KMS-11 (cell line): ENCODE data around the gene ZNRF3.

Source experiments
- H2AFZ ChIP-seq: fragments of 200-600 bp; sonication (generic); 2 replicates; pipeline ENCODE4 v1.6.1; 2016; ENCODE audit warnings: antibody characterized with exemption, mixed run types, low read depth
- H3K27ac ChIP-seq: fragments of 200-600 bp; sonication (generic); 2 replicates; pipeline ENCODE4 v1.6.1; 2016; ENCODE audit warnings: mild to moderate bottlenecking, mixed run types
- H3K27me3 ChIP-seq: fragments of 200-600 bp; sonication (generic); 2 replicates; pipeline ENCODE4 v1.6.1; 2017; ENCODE audit warnings: mild to moderate bottlenecking, low read depth, mixed run types, moderate library complexity; ENCODE audit not compliant: insufficient read depth
- H3K36me3 ChIP-seq: fragments of 200-600 bp; sonication (generic); 2 replicates; pipeline ENCODE4 v1.6.1; 2017; ENCODE audit warnings: mild to moderate bottlenecking, mixed run types; ENCODE audit not compliant: insufficient read depth
- H3K4me1 ChIP-seq: fragments of 200-600 bp; sonication (generic); 2 replicates; pipeline ENCODE4 v1.6.1; 2016; ENCODE audit warnings: mild to moderate bottlenecking, low read depth, mixed run types; ENCODE audit not compliant: poor library complexity, severe bottlenecking
- H3K4me2 ChIP-seq: fragments of 200-600 bp; sonication (generic); 2 replicates; pipeline ENCODE4 v1.7.0; 2016; ENCODE audit warnings: mild to moderate bottlenecking, mixed run types
- H3K4me3 ChIP-seq: fragments of 200-600 bp; sonication (generic); IDR thresholded peaks from 2 replicates; pipeline ENCODE4 v1.6.1; 2017; ENCODE audit warnings: low read depth, low read length, mixed read lengths; ENCODE audit not compliant: insufficient read depth
- H3K79me2 ChIP-seq: fragments of 200-600 bp; sonication (generic); 2 replicates; pipeline ENCODE4 v1.6.1; 2016; ENCODE audit warnings: low read depth, mixed run types; ENCODE audit not compliant: insufficient read depth
- H3K9ac ChIP-seq: fragments of 200-600 bp; sonication (generic); 2 replicates; pipeline ENCODE4 v1.6.1; 2016; ENCODE audit warnings: mild to moderate bottlenecking, mixed run types
- H4K20me1 ChIP-seq: fragments of 200-600 bp; sonication (generic); 2 replicates; pipeline ENCODE4 v1.6.1; 2016; ENCODE audit warnings: mild to moderate bottlenecking, mixed run types; ENCODE audit not compliant: insufficient read depth
- CTCF ChIP-seq: fragments of 200-600 bp; sonication (generic); conservative IDR thresholded peaks from 2 replicates; pipeline ENCODE4 v1.6.1; 2017; ENCODE audit warnings: low read depth, mild to moderate bottlenecking, antibody characterized with exemption, low read length, moderate library complexity, mixed read lengths

Gene ZNRF3

GRCh38 chr22:28953403-28953802 lies 70.0 kb downstream of the ZNRF3 start:
- TF ChIP-seq CTCF: no peak
- no peaks in the 10 kb centered on the region for H3K27me3 ChIP-seq

GRCh38 chr22:28953976-28954880 lies 70.9 kb downstream of the ZNRF3 start:
- H3K4me2 ChIP-seq: no peak overlapping the region
- no peak for TF ChIP-seq CTCF
- H3K27me3 ChIP-seq: no peaks in the 10 kb centered on the region
- H2AFZ ChIP-seq: no peak overlapping the region
- H3K27ac ChIP-seq: no peak overlapping the region
- H3K9ac ChIP-seq: no peak overlapping the region
- no peaks in the 10 kb centered on the region for H3K79me2 ChIP-seq
- H3K4me1 ChIP-seq: peaks cover 22% of the 10 kb centered on the region
- H3K4me3 ChIP-seq: no peak overlapping the region
- H4K20me1 ChIP-seq: peaks cover 4% of the 10 kb centered on the region
- H3K36me3 ChIP-seq: no peaks in the 10 kb centered on the region

More at GRCh38 chr22:28953403-28953802, 70.0 kb downstream of the ZNRF3 start:
- Histone ChIP-seq H3K9ac (no peak overlapping the region), H3K36me3 (no peaks in the 10 kb centered on the region), H2AFZ (no peak overlapping the region), H4K20me1 (peaks cover 4% of the 10 kb centered on the region), H3K27ac (no peak overlapping the region), H3K4me2 (no peak overlapping the region), H3K4me1 (peaks cover 22% of the 10 kb centered on the region), H3K79me2 (no peaks in the 10 kb centered on the region), H3K4me3 (no peak overlapping the region)

GRCh38 chr22:28955817-28956216 lies 72.4 kb downstream of the ZNRF3 start:
- no peak overlapping the region for H2AFZ ChIP-seq
- no peak overlapping the region for H3K4me3 ChIP-seq
- peaks cover 22% of the 10 kb centered on the region for H3K4me1 ChIP-seq
- H3K27me3 ChIP-seq: no peaks in the 10 kb centered on the region
- no peaks in the 10 kb centered on the region for H3K36me3 ChIP-seq
- H3K27ac ChIP-seq: no peak overlapping the region
- no peaks in the 10 kb centered on the region for H3K79me2 ChIP-seq
- no peak for TF ChIP-seq CTCF
- H4K20me1 ChIP-seq: peaks cover 4% of the 10 kb centered on the region; the same call in 1 of the 2 replicates
- peak overlapping the region; percentile 30; the same call in 1 of the 2 replicates for H3K4me2 ChIP-seq
- no peak overlapping the region for H3K9ac ChIP-seq

- H3K4me2 ChIP-seq: peak overlapping the region; percentile 30; the same call in 1 of the 2 replicates
- H3K4me1 ChIP-seq: peaks cover 22% of the 10 kb centered on the region
- H3K79me2 ChIP-seq: no peaks in the 10 kb centered on the region
- no peak overlapping the region for H3K4me3 ChIP-seq
- no peak overlapping the region for H3K27ac ChIP-seq
- no peaks in the 10 kb centered on the region for H3K36me3 ChIP-seq
- no peak for TF ChIP-seq CTCF
- H3K27me3 ChIP-seq: no peaks in the 10 kb centered on the region
- H3K9ac ChIP-seq: no peak overlapping the region
- H4K20me1 ChIP-seq: peaks cover 4% of the 10 kb centered on the region; the same call in 1 of the 2 replicates
- no peak overlapping the region for H2AFZ ChIP-seq
These were observed 73.1 kb downstream of the ZNRF3 start for GRCh38 chr22:28956506-28956905.
